ENCODE data around the gene CPA5.
A peak's percentile ranks its signal among the peaks of the same experiment; 100 is the strongest.

The CPA5 gene

DNA sequence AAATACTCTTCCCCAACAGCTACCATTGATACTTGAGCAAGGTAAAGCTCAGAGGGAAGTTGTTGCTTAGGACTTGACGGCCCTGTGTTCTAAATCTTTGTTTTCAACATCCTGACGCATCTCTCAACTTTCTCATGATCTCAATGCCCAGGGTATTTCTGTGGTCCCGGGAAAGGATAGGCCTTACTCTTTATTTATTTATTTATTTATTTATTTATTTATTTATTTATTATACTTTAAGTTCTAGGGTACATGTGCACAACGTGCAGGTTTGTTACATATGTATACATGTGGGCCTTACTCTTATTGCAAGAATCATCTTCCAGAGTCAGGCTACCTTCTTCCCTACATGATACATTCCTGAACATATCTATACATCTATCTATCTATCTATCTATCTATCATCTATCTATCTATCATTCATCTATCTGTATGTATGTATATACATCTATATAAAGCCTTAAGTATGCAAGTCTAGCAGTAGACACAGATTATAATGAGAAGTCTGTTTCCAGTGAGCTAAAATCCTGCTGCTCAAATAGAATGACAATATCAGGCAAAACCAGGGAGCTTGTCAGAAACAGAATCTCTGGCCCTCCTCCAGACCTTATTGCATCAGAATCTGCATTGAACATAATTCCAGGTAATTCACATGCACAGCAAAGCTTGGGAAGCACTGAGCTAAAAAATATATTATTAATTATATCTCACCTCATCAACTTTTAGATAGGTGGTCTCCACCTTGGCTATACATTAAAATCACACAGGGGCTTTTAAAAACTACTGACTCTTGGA is 12.2 kb upstream of the CPA5 start:
- DNase-seq = no peak

DNA sequence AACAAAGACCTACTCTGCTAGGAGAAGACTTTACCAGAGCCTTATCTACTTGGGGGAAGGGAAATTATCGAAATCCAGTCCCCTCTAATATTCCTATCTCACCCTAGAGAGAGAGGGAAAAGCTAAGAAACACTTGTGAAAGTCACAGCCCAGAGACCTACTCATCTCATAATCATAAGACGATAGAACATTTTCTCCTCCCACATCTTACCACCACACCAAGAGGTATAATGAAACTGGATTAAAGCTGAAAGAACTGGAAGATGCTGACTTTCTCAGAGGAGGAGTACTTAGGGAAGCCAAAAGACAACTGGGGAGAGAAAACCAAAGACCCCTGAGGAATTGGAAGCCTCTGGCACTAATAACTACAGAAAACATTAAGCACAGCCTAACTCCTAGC is 10.8 kb upstream of the CPA5 start:
- no peak for DNase-seq

DNA sequence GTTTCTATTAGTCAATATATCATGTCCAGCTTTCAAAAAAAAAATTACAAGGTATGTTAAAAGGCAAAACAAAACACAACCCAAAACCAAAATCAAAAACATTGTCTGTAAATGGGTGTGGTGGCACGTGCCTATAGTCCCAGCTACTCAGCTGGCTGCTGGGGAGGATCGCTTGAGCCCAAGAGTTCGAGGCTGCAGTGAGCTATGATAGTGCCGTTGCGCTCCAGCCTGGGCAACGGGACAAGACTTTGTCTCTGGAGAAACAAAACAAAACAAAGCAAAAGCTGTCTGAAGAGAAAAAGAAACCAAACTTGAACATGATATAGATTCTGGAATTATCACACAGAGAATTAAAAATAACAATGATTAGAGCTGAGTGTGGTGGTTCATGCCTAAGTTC is 10.3 kb upstream of the CPA5 start:
- DNase-seq = no peak

DNA sequence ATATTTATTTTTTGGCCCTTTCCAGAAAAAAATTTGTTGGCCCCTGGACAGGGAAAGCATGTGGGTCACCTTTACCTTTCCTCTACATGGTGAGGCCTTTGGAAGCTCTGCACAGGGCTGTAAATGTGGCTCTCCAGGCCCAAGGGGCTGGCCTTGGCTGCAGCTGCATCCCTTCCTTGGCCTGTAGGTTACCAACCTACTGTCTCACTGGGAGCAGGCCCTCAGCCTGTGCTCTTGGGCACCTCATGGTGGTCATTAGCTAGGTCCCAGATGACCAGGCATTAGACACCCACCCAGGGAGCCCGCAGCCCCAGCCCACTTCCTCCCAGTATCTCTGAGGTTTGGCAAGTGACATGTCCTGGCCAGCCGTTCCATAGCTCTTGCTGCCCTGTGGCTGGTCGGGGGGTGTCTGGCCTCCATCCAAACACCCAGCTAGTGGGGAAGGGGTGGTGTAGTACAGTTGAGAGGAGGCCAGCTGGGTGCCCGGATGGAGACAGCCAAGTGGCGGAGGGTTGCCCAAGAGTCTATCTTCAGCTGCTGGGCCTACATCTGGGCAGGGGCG is 7.1 kb upstream of the CPA5 start:
- DNase-seq = no peak

DNA sequence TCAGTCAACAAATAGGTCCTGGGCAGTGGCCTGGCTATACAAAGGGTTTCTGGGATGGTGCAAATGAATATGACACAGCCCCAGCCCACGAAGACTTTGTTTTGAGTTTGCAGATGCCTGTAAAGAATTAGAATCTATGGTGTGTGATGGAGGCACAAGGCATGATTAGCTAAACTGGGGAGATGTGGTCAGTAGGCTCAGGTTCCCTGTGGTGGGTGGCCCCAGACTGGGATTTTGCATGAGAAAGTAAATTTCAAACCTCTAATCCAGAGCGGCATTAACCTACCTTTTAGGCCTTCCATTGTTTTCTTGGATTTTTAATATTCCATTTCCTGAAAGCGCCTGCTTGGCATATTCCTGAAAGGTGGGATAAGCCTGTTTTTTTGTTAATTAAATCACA is 6.4 kb upstream of the CPA5 start:
- no peak for DNase-seq

DNA sequence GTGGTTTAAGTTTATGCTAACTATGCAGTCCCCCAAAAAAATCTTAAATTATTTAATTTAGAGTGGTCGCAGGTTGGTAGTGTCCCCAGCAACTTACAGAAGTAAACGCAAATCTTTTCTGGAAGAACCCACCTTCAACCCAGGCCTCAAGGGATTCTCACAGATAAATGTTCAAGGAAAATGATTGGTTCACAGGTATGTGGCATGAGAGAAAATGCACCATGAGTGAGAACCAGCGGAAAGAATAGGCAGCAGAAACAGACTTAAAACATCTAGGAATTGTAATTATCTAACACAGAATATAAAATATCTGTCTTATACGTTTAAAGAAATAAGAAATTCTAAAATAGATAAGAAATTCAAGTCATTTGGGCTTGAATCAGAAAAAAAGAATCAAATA is 2.7 kb upstream of the CPA5 start:
- DNase-seq = no peak

DNA sequence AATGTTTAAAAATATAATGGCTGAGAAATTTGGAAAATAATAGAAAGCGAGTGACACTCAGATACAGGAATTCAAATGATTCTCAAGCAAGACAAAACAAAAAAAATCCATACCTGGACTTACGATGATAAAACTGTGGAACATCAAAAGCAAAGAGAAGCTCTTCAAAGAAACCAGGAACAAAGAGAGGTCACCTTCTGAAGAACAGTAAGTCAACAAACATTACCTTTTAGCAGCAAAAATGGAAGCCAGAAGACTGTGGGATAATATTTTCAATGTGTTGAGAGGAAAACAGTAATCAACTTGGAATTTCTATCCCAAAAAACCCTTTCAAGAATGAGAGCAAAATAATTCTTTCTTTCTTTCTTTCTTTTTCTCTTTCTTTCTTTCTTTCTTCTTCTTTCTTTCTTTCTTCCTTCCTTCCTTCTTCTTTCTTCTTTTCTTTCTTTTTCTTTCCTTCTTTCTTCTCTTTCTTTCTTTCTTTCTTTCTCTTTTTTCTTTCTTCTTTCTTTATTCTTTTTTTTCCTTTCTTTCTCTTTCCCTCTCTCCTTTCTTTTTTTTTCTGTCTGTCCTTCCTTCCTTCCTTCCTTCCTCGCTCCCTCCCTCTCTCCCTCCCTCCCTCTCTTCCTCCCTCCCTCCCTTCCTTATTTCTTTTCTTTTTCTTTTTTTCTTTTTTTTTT is 1.8 kb upstream of the CPA5 start:
- DNase-seq = no peak

DNA sequence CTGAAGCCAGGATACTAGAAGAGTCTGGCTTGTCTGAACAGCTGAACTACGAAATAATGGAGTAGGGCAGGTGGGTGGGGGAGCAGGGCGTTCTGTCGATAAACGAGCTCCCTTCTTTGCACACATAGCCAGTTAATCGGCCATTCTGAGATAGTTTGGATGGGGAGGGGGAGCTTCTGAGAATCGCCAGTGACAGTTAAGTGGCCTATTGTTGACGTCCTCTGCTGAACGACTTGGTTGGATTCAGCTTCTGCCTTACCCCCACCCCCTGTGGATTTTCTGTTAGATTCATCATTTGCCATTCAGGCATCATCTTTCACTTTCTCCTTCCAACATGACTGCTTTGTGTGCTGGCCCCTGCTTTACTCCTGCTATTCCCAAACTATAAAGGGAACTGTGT is 520 bp downstream of the CPA5 start:
- DNase-seq = no peak

DNA sequence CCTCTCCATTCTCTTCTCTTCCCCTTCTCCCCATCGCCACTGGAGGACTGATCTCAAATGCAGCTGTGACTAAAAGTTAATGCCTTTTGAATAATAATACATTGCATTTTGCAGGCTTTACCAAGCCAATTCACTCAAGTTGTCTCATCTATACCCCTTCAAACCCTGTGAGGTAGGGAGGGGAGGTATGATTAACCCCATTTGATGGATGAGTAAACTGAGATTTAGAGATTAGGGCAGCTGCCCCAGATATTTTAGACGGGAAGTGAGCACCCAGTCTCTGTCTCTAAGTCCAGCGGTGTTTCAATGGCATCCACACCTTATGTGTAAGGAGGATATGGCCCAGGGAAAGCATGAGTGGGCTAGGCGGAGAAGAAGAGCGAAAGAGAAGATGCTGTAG is 1.1 kb downstream of the CPA5 start:
- no peak for DNase-seq

DNA sequence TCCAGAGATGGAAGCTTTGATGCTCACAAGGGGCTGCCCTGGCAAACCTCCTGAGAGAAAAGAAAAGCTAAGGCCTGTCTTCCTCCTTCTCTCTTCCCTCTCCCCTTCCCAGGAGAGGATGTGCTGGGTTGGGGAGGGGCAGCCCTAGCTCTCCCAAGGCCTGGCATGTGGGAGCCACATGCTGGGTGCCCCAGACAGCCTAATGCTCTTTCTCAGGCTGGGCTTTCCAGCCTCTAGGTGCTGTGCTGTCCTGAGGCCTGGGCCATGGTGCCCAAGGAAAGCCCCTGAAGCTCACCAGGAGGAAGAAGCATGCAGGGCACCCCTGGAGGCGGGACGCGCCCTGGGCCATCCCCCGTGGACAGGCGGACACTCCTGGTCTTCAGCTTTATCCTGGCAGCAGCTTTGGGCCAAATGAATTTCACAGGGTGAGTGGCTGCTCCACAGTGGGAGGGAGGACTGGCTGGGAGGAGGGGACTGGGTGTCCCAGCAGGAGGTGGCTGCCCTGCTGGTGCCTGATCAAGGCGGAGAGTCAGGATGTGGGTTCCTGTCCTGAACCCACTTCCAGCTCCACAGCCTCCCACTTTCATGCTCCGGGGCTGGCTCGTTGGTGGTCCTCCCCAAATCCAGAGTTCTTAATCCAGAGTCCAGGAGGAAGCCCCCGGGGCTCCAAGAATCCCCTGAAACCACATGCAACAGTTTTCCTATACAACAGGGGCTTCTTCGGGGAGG is 1.7 kb downstream of the CPA5 start:
- no peak for DNase-seq

DNA sequence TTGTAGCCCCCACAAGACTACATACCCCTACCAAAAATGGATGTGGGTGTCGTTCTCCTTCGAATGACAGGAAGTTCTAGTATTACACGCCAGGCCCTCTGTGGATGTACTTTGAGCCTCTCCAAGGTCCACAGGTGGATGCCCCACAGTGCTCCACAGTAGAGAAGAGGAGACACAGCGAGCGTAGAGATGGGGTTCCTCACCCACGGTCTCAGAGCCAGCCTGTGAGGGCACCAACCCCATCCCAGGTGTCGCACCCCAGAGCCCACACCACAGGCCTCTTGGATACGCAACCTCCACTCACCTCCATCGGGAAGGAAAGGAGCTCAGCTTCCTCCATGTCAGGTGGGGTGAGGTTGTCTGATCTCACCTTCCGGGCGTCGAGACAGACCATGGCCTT is 2.3 kb downstream of the CPA5 start:
- no peak for DNase-seq

DNA sequence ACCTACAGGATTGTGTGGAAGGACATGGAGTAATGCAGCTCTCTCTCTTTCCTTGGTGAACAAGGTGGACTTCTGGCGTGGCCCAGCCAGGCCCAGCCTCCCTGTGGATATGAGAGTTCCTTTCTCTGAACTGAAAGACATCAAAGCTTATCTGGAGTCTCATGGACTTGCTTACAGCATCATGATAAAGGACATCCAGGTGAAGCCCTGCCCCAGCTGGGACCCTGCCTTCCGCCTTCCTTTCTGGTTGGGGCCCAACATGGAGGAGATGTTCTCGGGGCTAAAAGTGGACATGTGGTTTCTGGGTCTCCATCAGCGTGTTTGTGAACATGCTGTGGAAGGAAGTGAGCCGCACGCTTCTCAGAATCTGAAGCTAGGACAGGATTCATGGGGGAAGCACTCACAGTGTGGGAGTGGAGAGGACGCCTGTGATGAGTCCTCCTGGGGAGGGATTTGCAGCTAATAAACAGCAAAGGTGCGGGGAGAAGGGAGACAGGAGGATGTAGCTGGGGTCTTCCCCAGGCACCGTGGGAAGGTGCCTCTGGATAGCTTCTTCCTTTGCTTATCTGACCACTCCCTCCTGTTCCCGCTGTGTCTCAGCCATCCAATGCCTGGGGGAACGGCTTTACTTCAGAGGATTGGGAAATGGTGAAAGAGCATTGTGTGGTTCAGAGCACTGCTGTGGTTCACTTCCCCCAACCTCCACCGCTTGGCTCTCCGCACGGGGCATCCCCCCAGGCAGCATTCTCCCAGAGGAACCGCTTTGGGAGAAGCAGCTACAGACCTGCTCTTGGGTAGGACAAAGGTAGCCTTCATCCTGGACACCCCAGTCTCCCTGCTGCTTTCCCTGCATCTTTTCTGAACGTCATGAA is 5.5 kb downstream of the CPA5 start:
- DNase-seq = peak; percentile 76

DNA sequence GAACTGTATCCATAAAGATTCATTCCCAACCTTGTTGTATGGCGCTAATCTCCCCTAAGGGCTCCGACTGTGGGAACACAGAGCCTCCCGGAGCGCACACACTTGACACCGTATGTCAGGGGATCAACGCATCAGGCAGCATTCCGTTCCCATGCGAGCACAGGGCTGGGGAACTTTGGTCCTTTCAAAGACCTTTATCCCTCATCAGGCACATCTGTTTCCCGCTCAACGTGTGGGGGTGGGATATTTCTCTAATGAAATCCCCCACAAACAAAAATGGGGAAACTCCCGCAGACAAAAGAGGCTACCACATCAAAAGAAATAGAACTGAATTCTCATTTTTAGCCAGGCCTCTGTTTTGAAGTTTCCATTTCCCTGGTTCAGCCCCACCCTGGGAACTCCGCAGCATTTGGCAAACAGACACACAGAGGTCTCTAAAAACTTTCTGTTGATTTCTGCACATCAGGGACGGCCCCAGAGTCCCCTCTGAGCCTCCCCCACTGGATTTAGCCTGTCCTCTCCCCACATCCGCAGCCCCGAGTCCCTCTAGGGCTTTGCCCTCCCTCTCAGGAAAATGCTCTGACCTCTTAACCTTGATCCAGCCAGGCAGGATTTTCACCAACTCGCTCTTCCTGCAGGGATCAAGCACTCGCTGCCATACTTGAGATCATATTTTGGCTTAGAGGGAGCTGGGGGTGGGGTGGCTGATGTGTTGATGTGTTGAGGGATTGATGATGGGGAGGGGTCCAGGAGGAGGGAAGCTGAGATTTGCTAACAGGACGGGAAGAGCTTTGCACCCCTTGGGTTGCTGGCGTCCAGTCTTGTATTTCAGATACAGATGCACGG is 6.6 kb downstream of the CPA5 start:
- peak; percentile 58 for DNase-seq

DNA sequence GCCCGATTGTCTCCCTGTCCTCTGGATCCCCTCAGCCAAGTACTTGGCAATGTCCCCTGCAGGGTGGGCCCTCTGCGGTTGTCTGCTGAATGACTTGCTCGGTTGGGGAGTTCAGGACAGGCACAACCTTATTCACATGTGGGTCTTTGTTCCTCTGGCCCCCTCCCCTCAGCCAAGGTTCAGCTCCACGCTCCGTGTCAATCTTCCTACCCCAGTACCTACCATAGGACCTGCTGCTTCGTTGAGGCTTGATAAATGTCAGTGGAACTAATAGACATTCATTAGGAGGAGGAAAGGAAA is 7.1 kb downstream of the CPA5 start:
- no peak for DNase-seq

DNA sequence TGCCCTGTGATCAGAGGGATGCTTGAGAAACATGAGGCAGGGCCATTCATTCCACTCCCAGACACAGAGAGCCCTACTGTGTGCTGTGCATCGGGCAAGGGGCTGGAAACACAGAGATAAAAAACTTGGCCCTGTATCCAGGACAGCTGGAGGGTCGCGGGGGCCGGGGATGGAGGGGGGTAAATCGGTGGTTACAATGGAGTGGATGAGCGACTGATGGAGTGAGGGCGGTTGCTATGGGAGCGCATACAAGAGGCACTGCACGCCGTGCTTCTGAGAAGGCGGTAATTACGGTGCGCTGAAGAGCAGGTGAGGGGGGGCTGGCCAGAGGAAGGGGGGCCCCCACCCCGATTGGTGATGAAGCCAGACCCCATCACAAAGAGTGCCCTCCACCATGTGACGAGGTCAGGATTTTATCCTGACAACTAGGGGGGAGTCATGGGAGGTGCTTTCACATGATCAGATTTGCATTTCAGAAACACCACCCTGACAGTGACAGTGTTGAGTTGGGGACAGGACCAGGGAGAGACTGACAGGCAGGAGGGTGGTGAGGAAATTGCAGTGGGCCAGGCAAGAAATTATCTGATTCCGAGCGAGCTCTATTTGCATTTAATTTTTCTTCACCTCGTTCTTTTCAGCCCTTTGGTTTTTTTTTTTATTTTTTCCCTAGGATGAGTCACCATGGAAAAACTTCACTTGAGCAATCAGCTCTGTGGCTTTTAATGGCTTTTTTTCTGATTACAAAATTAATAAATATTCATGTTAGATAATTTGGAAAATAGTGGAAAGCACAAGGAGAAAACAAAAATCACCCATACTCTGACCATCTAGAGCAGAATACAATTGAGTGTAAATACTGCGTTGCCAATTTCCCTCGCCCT is 7.8 kb downstream of the CPA5 start:
- peak; percentile 78 for DNase-seq

DNA sequence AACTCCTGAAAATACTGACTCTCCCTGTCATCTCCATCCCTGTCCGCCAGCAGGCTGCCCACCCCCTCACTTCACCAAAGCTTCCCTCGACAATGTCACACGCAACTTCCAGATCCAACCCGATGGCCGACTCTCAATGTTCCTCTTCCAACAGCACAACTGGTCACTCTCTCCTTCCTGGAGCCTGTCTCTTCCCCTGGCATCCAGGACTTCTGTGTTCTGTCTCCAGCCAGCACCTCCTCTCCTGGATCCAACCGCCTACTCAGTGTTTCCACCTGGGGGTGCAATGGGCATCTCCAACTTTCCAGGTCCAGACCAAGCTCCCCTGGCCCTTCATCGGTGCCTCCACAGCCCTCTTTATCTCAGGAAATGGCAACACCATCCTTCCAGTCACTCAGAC is 8.6 kb downstream of the CPA5 start:
- DNase-seq = no peak

DNA sequence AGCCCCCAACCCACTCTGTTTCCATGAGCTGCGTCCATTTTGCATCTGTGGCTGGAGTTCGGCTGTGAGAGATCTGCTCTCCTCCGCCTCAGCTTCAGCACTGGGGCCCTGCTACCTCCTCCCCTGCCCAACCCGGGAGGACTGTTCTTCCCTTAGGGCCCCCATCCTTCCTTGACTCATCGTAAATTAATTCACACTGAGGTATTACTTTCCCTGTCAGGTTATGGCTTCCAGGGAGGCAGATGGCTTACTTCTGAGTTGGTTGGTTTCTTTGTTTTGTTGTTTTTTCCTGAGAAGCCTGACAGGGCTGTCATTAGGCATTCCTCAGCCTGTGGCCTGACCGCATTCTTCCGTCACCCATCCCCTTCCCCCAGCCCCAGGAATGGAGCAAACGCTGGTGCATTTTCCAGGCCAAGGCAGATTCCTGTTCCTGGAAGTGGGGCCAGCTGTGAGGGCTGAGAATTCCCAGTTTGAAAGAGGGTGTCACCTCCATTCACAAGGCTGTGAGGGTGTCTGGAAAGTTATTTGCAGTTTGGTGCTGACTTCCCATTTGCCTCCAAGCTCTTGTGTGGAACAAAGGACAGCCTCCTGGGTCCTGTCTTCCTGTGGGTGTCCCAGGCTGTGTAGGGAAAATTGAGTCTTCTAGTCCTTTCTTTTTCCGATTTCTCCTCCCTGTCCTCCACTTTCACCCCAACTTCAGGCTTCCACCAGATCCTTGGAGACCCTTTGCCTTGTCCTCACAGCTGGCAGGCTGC is 11.7 kb downstream of the CPA5 start:
- DNase-seq = peak; percentile 100

DNA sequence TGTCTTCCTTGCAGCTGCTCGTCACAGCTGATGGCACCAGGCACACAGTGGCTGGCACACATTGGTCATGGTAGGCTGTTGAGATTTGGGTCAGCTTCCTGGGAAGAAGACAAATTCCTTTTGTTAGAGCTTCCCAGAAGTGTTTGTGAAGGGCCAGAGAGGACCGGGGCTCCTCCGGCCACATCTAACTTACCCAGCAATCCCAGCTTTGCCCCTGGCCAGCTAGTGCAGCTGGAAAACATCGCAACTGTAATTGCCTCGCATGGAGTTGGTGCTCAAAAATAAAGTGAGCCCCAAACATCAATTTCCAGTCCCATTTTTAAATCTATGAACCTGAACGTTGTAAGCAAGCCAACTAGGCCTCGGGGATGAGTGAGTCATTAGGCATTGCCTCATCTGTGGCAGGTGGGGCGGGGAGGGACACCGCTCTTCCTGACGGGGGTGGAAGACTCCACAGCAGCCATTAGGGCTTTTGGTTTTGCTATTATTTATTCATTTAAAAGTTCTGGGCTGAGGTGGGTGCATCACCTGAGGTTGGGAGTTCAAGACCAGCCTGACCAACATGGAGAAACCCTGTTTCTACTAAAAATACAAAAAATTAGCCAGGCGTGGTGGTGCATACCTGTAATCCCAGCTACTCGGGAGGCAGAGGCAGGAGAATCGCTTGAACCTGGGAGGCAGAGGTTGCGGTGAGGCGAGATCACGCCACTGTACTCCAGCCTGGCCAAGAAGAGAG is 12.4 kb downstream of the CPA5 start:
- peak; percentile 86 for DNase-seq

DNA sequence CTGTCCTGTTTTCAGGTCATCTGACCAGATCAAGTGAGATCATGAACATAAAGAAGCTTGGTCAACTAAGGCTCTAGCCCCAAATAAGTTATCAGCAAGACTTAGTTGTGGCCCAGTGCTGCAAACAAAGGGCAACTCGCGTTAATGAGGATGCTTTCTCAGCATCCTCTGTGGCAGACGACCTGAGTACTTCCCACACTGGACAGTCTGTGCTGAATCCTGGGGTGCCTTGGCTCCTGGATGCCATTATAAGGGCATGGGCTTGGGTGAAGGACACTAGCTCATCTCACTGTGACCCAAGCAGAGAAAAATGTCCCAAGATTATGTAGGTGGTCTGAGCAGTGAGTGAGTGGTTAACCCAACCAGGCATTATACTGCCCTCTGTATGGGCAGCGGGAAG is 13.9 kb downstream of the CPA5 start:
- no peak for DNase-seq

Data from fibroblast of skin of right biceps (primary cell).